SK-N-SH (cell line): ENCODE measurements around the gene CELA3A. TPM values are rescaled to one million over a fixed set of nuclear protein-coding genes. Genes with fewer than 3 reads are reported as not detected.

Experiments
- CTCF ChIA-PET: fragments of 300-600, 350-600 bp; formaldehyde crosslinking; extraction: SDS; loops from one replicate; lab custom pipeline; 2021; lab: Yijun Ruan, JAX
- POLR2A ChIA-PET: fragments of 350-600 bp; sonication (Branson Sonifier 250); formaldehyde crosslinking; extraction: SDS; loops from one replicate; lab custom pipeline; 2020; ENCODE audit warnings: antibody characterized with exemption, inconsistent platforms; lab: Yijun Ruan, JAX
- DNase-seq: peaks from one replicate; pipeline ENCODE4 v3.0.0; 2012
- H2AFZ ChIP-seq: fragments of 200-600 bp; sonication (generic); 2 replicates; pipeline ENCODE4 v1.8.1; 2016; ENCODE audit warnings: antibody characterized with exemption, mild to moderate bottlenecking, low read depth
- H3F3A ChIP-seq: fragments of 200-600 bp; sonication (generic); replicated peaks from 2 replicates; pipeline ENCODE3; 2016; ENCODE audit warnings: antibody characterized with exemption, mild to moderate bottlenecking; ENCODE audit not compliant: insufficient read depth
- H3K27ac ChIP-seq, 2 experiments: fragments of 200-500 bp in 1 of 2; fragments of 200-600 bp in 1 of 2; sonication (Bioruptor generic) in 1 of 2; sonication (generic), shearing (Covaris generic) in 1 of 2; 2 replicates each; pipeline versions ENCODE4 v1.5.1 to v1.6.1; 2014 to 2016; ENCODE audit warnings: low read depth in 2 of 2, inconsistent platforms in 1 of 2, low read length in 1 of 2, mild to moderate bottlenecking in 1 of 2, mixed read lengths in 1 of 2
- H3K27me3 ChIP-seq: fragments of 200-600 bp; sonication (generic), shearing (Covaris generic); 2 replicates; pipeline ENCODE4 v1.6.1; 2016; ENCODE audit warnings: mixed run types; ENCODE audit not compliant: insufficient read depth
- H3K36me3 ChIP-seq, 2 experiments: fragments of 200-500 bp in 1 of 2; fragments of 200-600 bp in 1 of 2; sonication (Bioruptor generic) in 1 of 2; sonication (generic) in 1 of 2; replicated peaks in 1 of 2; 2 replicates each; pipeline versions ENCODE3 to v1.5.1; 2014 to 2016; ENCODE audit warnings: low read length in 1 of 2, mild to moderate bottlenecking in 1 of 2; ENCODE audit not compliant: insufficient read depth in 2 of 2, control insufficient read depth in 1 of 2
- H3K4me1 ChIP-seq, 2 experiments: fragments of 200-500 bp in 1 of 2; fragments of 200-600 bp in 1 of 2; sonication (Bioruptor generic) in 1 of 2; sonication (generic), shearing (Covaris generic) in 1 of 2; 2 replicates each; pipeline versions ENCODE4 v1.5.1 to v1.6.1; 2014 to 2016; ENCODE audit warnings: low read depth in 1 of 2, low read length in 1 of 2, mixed run types in 1 of 2; ENCODE audit not compliant: insufficient read depth in 2 of 2, control insufficient read depth in 1 of 2
- H3K4me2 ChIP-seq: fragments of 200-600 bp; sonication (generic), shearing (Covaris generic); 2 replicates; pipeline ENCODE4 v1.6.1; 2017; ENCODE audit warnings: mixed run types
- H3K4me3 ChIP-seq, 2 experiments: fragments of 200-500 bp in 1 of 2; fragments of 200-600 bp in 1 of 2; sonication (Bioruptor generic) in 1 of 2; sonication (generic), shearing (Covaris generic) in 1 of 2; 2 replicates each; pipeline versions ENCODE4 v1.5.1 to v1.8.1; 2014 to 2016; ENCODE audit warnings: low read depth in 2 of 2, inconsistent platforms in 1 of 2, low read length in 1 of 2, mild to moderate bottlenecking in 1 of 2, mixed read lengths in 1 of 2, moderate library complexity in 1 of 2
- H3K79me2 ChIP-seq: fragments of 200-600 bp; sonication (generic); 2 replicates; pipeline ENCODE4 v1.8.1; 2017; ENCODE audit warnings: mild to moderate bottlenecking; ENCODE audit not compliant: insufficient read depth
- H3K9ac ChIP-seq: fragments of 200-600 bp; sonication (generic); 2 replicates; pipeline ENCODE4 v1.6.1; 2017; ENCODE audit warnings: mixed run types
- H3K9me2 ChIP-seq: fragments of 200-600 bp; sonication (generic); 2 replicates; pipeline ENCODE4 v1.6.1; 2017; ENCODE audit warnings: mixed run types
- H3K9me3 ChIP-seq: fragments of 200-600 bp; sonication (generic); 2 replicates; pipeline ENCODE4 v1.6.1; 2017; ENCODE audit warnings: mixed run types, mild to moderate bottlenecking, moderate library complexity
- H4K20me1 ChIP-seq: fragments of 200-600 bp; sonication (generic); 2 replicates; pipeline ENCODE4 v1.6.1; 2017; ENCODE audit warnings: mild to moderate bottlenecking, mixed run types; ENCODE audit not compliant: insufficient read depth
- CTCF ChIP-seq: fragments of 200-600 bp; sonication (generic); IDR thresholded peaks from 2 replicates; pipeline ENCODE4 v1.6.1; 2017; ENCODE audit warnings: antibody characterized with exemption, mild to moderate bottlenecking, moderate library complexity
- EP300 ChIP-seq, 2 experiments: IDR thresholded peaks; 2 replicates each; pipeline versions ENCODE4 v1.4.0 to v1.6.1; 2012; ENCODE audit warnings: borderline replicate concordance in 1 of 2, low read depth in 1 of 2, low read length in 1 of 2
- JUND ChIP-seq: IDR thresholded peaks from 2 replicates; pipeline ENCODE4 v1.4.0; 2012
- MXI1 ChIP-seq: IDR thresholded peaks from 2 replicates; pipeline ENCODE4 v1.6.1; 2012; ENCODE audit warnings: mild to moderate bottlenecking, low read depth, low read length, improper control_type of control experiment
- NFIC ChIP-seq: IDR thresholded peaks from 2 replicates; pipeline ENCODE4 v1.4.0; 2012; ENCODE audit warnings: borderline replicate concordance
- NRF1 ChIP-seq: IDR thresholded peaks from 2 replicates; pipeline ENCODE4 v1.6.1; 2012; ENCODE audit warnings: low read depth, mild to moderate bottlenecking, low read length
- RAD21 ChIP-seq: IDR thresholded peaks from 2 replicates; pipeline ENCODE4 v1.6.1; 2012; ENCODE audit warnings: mild to moderate bottlenecking, low read length
- RCOR1 ChIP-seq: fragments of 150-350 bp; IDR thresholded peaks from 2 replicates; pipeline ENCODE4 v1.6.1; 2017; ENCODE audit warnings: antibody characterized with exemption, low read length
- SIN3A ChIP-seq: IDR thresholded peaks from 2 replicates; pipeline ENCODE4 v1.6.1; 2012; ENCODE audit warnings: low read depth, mild to moderate bottlenecking, low read length, moderate library complexity, borderline replicate concordance
- SMC3 ChIP-seq: IDR thresholded peaks from 2 replicates; pipeline ENCODE4 v1.6.1; 2012; ENCODE audit warnings: low read depth, low read length, improper control_type of control experiment
- TCF12 ChIP-seq: IDR thresholded peaks from 2 replicates; pipeline ENCODE4 v1.4.0; 2012
- TEAD4 ChIP-seq: IDR thresholded peaks from 2 replicates; pipeline ENCODE4 v1.4.0; 2012; ENCODE audit warnings: mild to moderate bottlenecking, borderline replicate concordance; ENCODE audit not compliant: insufficient read depth
- YY1 ChIP-seq: IDR thresholded peaks from 2 replicates; pipeline ENCODE4 v1.4.0; 2012; ENCODE audit warnings: low read depth, mild to moderate bottlenecking
- ZBTB33 ChIP-seq: IDR thresholded peaks from 2 replicates; pipeline ENCODE4 v1.4.0; 2012; ENCODE audit warnings: low read depth, borderline replicate concordance
- WGBS: methylation state at CpG from one replicate; pipeline ENCODE4 v1.1.6; 2017; ENCODE audit warnings: low lambda C conversion rate; 5-methylcytosine and 5-hydroxymethylcytosine counted together
- polyA plus RNA-seq, 3 experiments: library from polyadenylated mRNA; depleted of rRNA; stranded (reverse); fragments of >200 nt; gene quantifications; 2 replicates each; pipeline ENCODE4 v1.2.3, GENCODE V29; 2012
- TF ChIP-seq, protein P1 (sequence below): fragments of 150-350 bp; IDR thresholded peaks from 2 replicates; pipeline ENCODE4 v1.6.1; 2016; ENCODE audit warnings: mild to moderate bottlenecking, low read depth, low read length
- TF ChIP-seq, protein P2 (sequence below): IDR thresholded peaks from 2 replicates; pipeline ENCODE4 v1.4.0; 2012; ENCODE audit warnings: low read depth
- TF ChIP-seq, protein P3 (sequence below): IDR thresholded peaks from 2 replicates; pipeline ENCODE4 v1.6.1; 2012; ENCODE audit warnings: mild to moderate bottlenecking, low read depth, low read length, moderate library complexity
- TF ChIP-seq, protein P4 (sequence below): IDR thresholded peaks from 2 replicates; pipeline ENCODE4 v1.4.0; 2012; ENCODE audit warnings: low read depth, borderline replicate concordance

CELA3A gene
- polyA plus RNA-seq, 1 of the 3 experiments (the other 2 are of a cell fraction): not detected

- ChIA-PET CTCF (interaction anchor here (0.6 to 4.0 kb wide), 30 partner anchors 8 to 390 kb away, joined by 3 to 20 read pairs (median 4); no protein-coding TSS in a partner anchor), POLR2A (no interaction called here)
- no peak for TF ChIP-seq RCOR1
- TF ChIP-seq NRF1: no peak
- peak; percentile 96 for TF ChIP-seq RAD21
- peak; percentile 88 for TF ChIP-seq SMC3
- TF ChIP-seq TCF12: no peak
- TF ChIP-seq CTCF: peak; percentile 95
- TF ChIP-seq TEAD4: no peak
- no peak for TF ChIP-seq YY1
- TF ChIP-seq, protein P1, sequence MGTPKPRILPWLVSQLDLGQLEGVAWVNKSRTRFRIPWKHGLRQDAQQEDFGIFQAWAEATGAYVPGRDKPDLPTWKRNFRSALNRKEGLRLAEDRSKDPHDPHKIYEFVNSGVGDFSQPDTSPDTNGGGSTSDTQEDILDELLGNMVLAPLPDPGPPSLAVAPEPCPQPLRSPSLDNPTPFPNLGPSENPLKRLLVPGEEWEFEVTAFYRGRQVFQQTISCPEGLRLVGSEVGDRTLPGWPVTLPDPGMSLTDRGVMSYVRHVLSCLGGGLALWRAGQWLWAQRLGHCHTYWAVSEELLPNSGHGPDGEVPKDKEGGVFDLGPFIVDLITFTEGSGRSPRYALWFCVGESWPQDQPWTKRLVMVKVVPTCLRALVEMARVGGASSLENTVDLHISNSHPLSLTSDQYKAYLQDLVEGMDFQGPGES: no peak
- TF ChIP-seq EP300 (IDR thresholded peaks at IDR 0.05; ENCODE audit: borderline replicate concordance in 1 of 2, low read depth in 1 of 2, low read length in 1 of 2): no peak
- no peak for TF ChIP-seq JUND
- TF ChIP-seq SIN3A: no peak
- TF ChIP-seq, protein P2, sequence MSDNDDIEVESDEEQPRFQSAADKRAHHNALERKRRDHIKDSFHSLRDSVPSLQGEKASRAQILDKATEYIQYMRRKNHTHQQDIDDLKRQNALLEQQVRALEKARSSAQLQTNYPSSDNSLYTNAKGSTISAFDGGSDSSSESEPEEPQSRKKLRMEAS: no peak
- TF ChIP-seq MXI1: no peak
- TF ChIP-seq, protein P3, sequence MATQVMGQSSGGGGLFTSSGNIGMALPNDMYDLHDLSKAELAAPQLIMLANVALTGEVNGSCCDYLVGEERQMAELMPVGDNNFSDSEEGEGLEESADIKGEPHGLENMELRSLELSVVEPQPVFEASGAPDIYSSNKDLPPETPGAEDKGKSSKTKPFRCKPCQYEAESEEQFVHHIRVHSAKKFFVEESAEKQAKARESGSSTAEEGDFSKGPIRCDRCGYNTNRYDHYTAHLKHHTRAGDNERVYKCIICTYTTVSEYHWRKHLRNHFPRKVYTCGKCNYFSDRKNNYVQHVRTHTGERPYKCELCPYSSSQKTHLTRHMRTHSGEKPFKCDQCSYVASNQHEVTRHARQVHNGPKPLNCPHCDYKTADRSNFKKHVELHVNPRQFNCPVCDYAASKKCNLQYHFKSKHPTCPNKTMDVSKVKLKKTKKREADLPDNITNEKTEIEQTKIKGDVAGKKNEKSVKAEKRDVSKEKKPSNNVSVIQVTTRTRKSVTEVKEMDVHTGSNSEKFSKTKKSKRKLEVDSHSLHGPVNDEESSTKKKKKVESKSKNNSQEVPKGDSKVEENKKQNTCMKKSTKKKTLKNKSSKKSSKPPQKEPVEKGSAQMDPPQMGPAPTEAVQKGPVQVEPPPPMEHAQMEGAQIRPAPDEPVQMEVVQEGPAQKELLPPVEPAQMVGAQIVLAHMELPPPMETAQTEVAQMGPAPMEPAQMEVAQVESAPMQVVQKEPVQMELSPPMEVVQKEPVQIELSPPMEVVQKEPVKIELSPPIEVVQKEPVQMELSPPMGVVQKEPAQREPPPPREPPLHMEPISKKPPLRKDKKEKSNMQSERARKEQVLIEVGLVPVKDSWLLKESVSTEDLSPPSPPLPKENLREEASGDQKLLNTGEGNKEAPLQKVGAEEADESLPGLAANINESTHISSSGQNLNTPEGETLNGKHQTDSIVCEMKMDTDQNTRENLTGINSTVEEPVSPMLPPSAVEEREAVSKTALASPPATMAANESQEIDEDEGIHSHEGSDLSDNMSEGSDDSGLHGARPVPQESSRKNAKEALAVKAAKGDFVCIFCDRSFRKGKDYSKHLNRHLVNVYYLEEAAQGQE: no peak; the same call in 1 of the 2 replicates
- no peak for TF ChIP-seq ZBTB33
- TF ChIP-seq, protein P4, sequence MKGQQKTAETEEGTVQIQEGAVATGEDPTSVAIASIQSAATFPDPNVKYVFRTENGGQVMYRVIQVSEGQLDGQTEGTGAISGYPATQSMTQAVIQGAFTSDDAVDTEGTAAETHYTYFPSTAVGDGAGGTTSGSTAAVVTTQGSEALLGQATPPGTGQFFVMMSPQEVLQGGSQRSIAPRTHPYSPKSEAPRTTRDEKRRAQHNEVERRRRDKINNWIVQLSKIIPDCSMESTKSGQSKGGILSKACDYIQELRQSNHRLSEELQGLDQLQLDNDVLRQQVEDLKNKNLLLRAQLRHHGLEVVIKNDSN: no peak
- TF ChIP-seq NFIC: no peak
- Histone ChIP-seq H3K27ac (no peak overlapping the region), H3K36me3 (no peaks in the 10 kb centered on the region), H3K4me1 (peaks cover 0 to 11% of the 10 kb centered on the region in 2 experiments; a peak in 1 of 4 replicates), H3K79me2 (no peaks in the 10 kb centered on the region), H3K9ac (no peak overlapping the region), H3K4me2 (no peak overlapping the region), H3K4me3 (no peak overlapping the region; a peak in 1 of 4 replicates), H3K27me3 (no peaks in the 10 kb centered on the region), H2AFZ (no peak overlapping the region), H3K9me3 (no peaks in the 10 kb centered on the region), H3F3A (no peaks in the 10 kb centered on the region), H4K20me1 (no peaks in the 10 kb centered on the region), H3K9me2 (no peaks in the 10 kb centered on the region)
- 58% methylated on average over 10 of the region's 11 CpGs for WGBS
- peak; percentile 81 for DNase-seq
These were observed 37.8 kb upstream of the CELA3A start for GRCh38 chr1:21963477-21964217.
